ENCODE results near the gene TRNP1.

- no peak for TF ChIP-seq CTCF (IDR thresholded peaks at IDR 0.05)
- TF ChIP-seq EZH2phosphoT487 (IDR thresholded peaks at IDR 0.05) = no peak
- TF ChIP-seq EZH2 (IDR thresholded peaks at IDR 0.05) = no peak
Measured at GRCh38 chr1:26945138-26945537, 48.4 kb upstream of the TRNP1 start.

Measured in neural progenitor cell (in vitro differentiated cells).